H9 (cell line): ENCODE data around the gene STARD8. TPM values are rescaled to one million over a fixed set of nuclear protein-coding genes. Genes with fewer than 3 reads are reported as not detected.

Experiments
- DNase-seq: peaks from one replicate; pipeline ENCODE4 v3.0.0-alpha.2; 2017
- H2AFZ ChIP-seq: one replicate; pipeline ENCODE4 v1.6.1; 2013; ENCODE audit warnings: mild to moderate bottlenecking, low read length, control low read depth, moderate library complexity
- H2AK5ac ChIP-seq: 2 replicates; pipeline ENCODE4 v1.6.1; 2013; ENCODE audit warnings: low read length, control low read depth, mixed read lengths; ENCODE audit not compliant: insufficient read length
- H2BK120ac ChIP-seq: one replicate; pipeline ENCODE4 v1.6.1; 2013; ENCODE audit warnings: low read depth, mild to moderate bottlenecking, low read length, control low read depth, inconsistent platforms; ENCODE audit not compliant: poor library complexity, severe bottlenecking
- H2BK12ac ChIP-seq: 2 replicates; pipeline ENCODE4 v1.6.1; 2013; ENCODE audit warnings: low read length, control low read depth, mixed read lengths, low read depth; ENCODE audit not compliant: insufficient read length
- H2BK15ac ChIP-seq: 2 replicates; pipeline ENCODE4 v1.6.1; 2013; ENCODE audit warnings: low read depth, low read length, control low read depth
- H2BK20ac ChIP-seq: one replicate; pipeline ENCODE4 v1.6.1; 2013; ENCODE audit warnings: low read depth, mild to moderate bottlenecking, low read length, control low read depth, inconsistent platforms; ENCODE audit not compliant: poor library complexity, severe bottlenecking
- H2BK5ac ChIP-seq: 2 replicates; pipeline ENCODE4 v1.6.1; 2013; ENCODE audit warnings: low read length, control low read depth, mixed read lengths; ENCODE audit not compliant: insufficient read length
- H3K14ac ChIP-seq: 2 replicates; pipeline ENCODE4 v1.6.1; 2013; ENCODE audit warnings: low read length, control low read depth; ENCODE audit not compliant: insufficient read depth
- H3K18ac ChIP-seq: 2 replicates; pipeline ENCODE4 v1.6.1; 2013; ENCODE audit warnings: low read depth, mild to moderate bottlenecking, mixed read lengths, low read length, control low read depth; ENCODE audit not compliant: insufficient read length
- H3K23ac ChIP-seq: 2 replicates; pipeline ENCODE4 v1.6.1; 2013; ENCODE audit warnings: low read length, control low read depth, mixed read lengths, low read depth; ENCODE audit not compliant: insufficient read length
- H3K23me2 ChIP-seq: 2 replicates; pipeline ENCODE4 v1.6.1; 2013; ENCODE audit warnings: low read depth, mild to moderate bottlenecking, mixed read lengths, low read length, control low read depth; ENCODE audit not compliant: insufficient read length, poor library complexity, severe bottlenecking
- H3K27ac ChIP-seq: 2 replicates; pipeline ENCODE4 v1.5.1; 2013; ENCODE audit warnings: low read length, control low read depth, mixed read lengths, low read depth; ENCODE audit not compliant: insufficient read length
- H3K27me3 ChIP-seq: 2 replicates; pipeline ENCODE4 v1.6.1; 2013; ENCODE audit warnings: low read length, control low read depth, inconsistent platforms; ENCODE audit not compliant: insufficient read depth
- H3K4ac ChIP-seq: 2 replicates; pipeline ENCODE4 v1.6.1; 2013; ENCODE audit warnings: low read depth, mild to moderate bottlenecking, control low read depth, inconsistent platforms, low read length, moderate library complexity
- H3K4me1 ChIP-seq: 2 replicates; pipeline ENCODE4 v1.6.1; 2013; ENCODE audit warnings: low read length, control low read depth, inconsistent platforms; ENCODE audit not compliant: insufficient read depth
- H3K4me2 ChIP-seq: 2 replicates; pipeline ENCODE4 v1.6.1; 2013; ENCODE audit warnings: low read length, control low read depth, mixed read lengths; ENCODE audit not compliant: insufficient read length, insufficient read depth
- H3K56ac ChIP-seq: 2 replicates; pipeline ENCODE4 v1.6.1; 2013; ENCODE audit warnings: low read depth, mild to moderate bottlenecking, mixed read lengths, low read length, control low read depth; ENCODE audit not compliant: insufficient read length
- H3K79me1 ChIP-seq: 2 replicates; pipeline ENCODE4 v1.6.1; 2013; ENCODE audit warnings: low read depth, mild to moderate bottlenecking, moderate library complexity, low read length, control low read depth, inconsistent platforms; ENCODE audit not compliant: insufficient read depth, poor library complexity, severe bottlenecking
- H3K79me2 ChIP-seq: 2 replicates; pipeline ENCODE4 v1.6.1; 2013; ENCODE audit warnings: low read length, control low read depth, inconsistent platforms; ENCODE audit not compliant: insufficient read depth
- H3K9ac ChIP-seq: 2 replicates; pipeline ENCODE4 v1.6.1; 2013; ENCODE audit warnings: low read length, control low read depth, mixed read lengths; ENCODE audit not compliant: insufficient read length; ENCODE audit errors: extremely low read depth
- H3K9me3 ChIP-seq: one replicate; pipeline ENCODE4 v1.6.1; 2013; ENCODE audit warnings: low read depth, low read length, inconsistent platforms; ENCODE audit not compliant: control insufficient read depth
- H3T11ph ChIP-seq: one replicate; pipeline ENCODE4 v1.6.1; 2013; ENCODE audit warnings: mild to moderate bottlenecking, low read length, control low read depth, inconsistent platforms
- H4K20me1 ChIP-seq: one replicate; pipeline ENCODE4 v1.6.1; 2013; ENCODE audit not compliant: control insufficient read depth, insufficient read length, insufficient read depth
- H4K5ac ChIP-seq: 2 replicates; pipeline ENCODE4 v1.6.1; 2013; ENCODE audit warnings: low read depth, mild to moderate bottlenecking, mixed read lengths, low read length, control low read depth; ENCODE audit not compliant: insufficient read length
- H4K8ac ChIP-seq: replicated peaks from 2 replicates; pipeline ENCODE4 v1.6.1; 2013; ENCODE audit warnings: low read length, control low read depth, mixed read lengths, low read depth; ENCODE audit not compliant: insufficient read length
- H4K91ac ChIP-seq: 2 replicates; pipeline ENCODE4 v1.6.1; 2013; ENCODE audit warnings: low read depth, mild to moderate bottlenecking, moderate library complexity, mixed read lengths, low read length, control low read depth; ENCODE audit not compliant: insufficient read length
- H3K27ac Mint-ChIP-seq, 3 experiments: 2 replicates in 2 of 3; 3 replicates in 1 of 3; pipeline ENCODE4 v1.8.0; 2020 to 2021; ENCODE audit warnings: mixed read lengths in 3 of 3, mild to moderate bottlenecking in 1 of 3, moderate library complexity in 1 of 3
- H3K27me3 Mint-ChIP-seq: 2 replicates; pipeline ENCODE4 v1.8.0; 2021; ENCODE audit warnings: low read depth, mild to moderate bottlenecking, moderate library complexity, mixed read lengths
- H3K36me3 Mint-ChIP-seq, 3 experiments: 2 replicates in 2 of 3; 3 replicates in 1 of 3; pipeline ENCODE4 v1.8.0; 2020 to 2021; ENCODE audit warnings: low read depth in 3 of 3, mixed read lengths in 3 of 3; ENCODE audit not compliant: insufficient read depth in 1 of 3
- H3K4me1 Mint-ChIP-seq, 2 experiments: 2 replicates each; pipeline ENCODE4 v1.8.0; 2020; ENCODE audit warnings: mixed read lengths in 2 of 2
- H3K4me3 Mint-ChIP-seq, 2 experiments: 2 replicates in 1 of 2; 3 replicates in 1 of 2; pipeline ENCODE4 v1.8.0; 2020 to 2021; ENCODE audit warnings: mild to moderate bottlenecking in 2 of 2, mixed read lengths in 2 of 2, moderate library complexity in 1 of 2
- H3K9me3 Mint-ChIP-seq, 2 experiments: 2 replicates in 1 of 2; 3 replicates in 1 of 2; pipeline ENCODE4 v1.8.0; 2020; ENCODE audit warnings: mild to moderate bottlenecking in 2 of 2, mixed read lengths in 2 of 2, moderate library complexity in 1 of 2
- CTCF ChIP-seq: fragments of 200-600 bp; sonication (generic); conservative IDR thresholded peaks from 3 replicates; pipeline ENCODE4 v1.8.0; 2021; ENCODE audit warnings: antibody characterized with exemption, mild to moderate bottlenecking
- WGBS: extraction: QIAGEN DNeasy Blood & Tissue Kit; methylation state at CpG from one replicate; pipeline ENCODE4 v1.1.7; 2013; ENCODE audit warnings: missing lambda C conversion rate, low lambda C conversion rate, mixed read lengths; ENCODE audit not compliant: insufficient read length; ENCODE audit errors: extremely low coverage; 5-methylcytosine and 5-hydroxymethylcytosine counted together
- total RNA-seq: library from RNA; stranded (reverse); gene quantifications from 2 replicates; pipeline ENCODE4 v1.2.1, GENCODE V29; 2021

STARD8 gene
- total RNA-seq, 1 experiment from 2014 or later: 0.52 TPM

DNA sequence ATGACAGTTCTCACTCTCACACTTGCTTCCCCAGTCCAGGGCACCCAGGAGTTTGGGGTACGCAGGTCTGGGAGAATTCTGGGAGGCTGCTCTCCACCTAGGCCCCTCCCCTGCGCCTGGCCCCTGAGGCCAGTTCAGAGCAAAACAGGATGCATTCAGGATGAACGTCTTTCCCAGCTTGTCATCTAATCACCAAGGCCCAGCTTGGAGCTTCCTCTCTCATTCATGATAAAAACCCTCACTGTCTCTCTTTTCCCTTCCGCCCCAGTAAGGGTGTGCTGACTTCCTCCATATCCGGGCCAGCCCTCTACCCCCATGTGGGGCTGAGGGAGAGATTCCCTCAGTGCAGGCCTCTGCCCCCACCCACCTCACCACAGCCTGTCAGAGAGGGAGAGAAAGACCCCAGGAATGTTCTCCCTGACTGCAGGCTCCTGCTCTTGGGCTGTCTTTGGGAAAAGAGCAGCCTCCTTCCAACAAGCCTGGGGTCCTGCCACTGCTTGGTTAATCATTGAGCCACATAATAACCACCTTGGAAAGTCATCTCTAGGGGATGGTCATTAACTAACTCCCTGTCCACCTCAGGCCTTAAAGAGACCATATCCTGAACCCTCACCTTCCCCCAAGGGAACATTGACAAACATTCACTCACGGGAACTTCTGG is 50.1 kb downstream of the STARD8 start:
- no peak overlapping the region for H3K4ac ChIP-seq
- Mint-ChIP-seq H3K27me3 (peaks cover 25% of the 10 kb centered on the region), H3K9me3 (peaks cover 60 to 79% of the 10 kb centered on the region in 2 experiments), H3K4me3 (no peak overlapping the region), H3K36me3 (peaks cover 0 to 6% (median 2%) of the 10 kb centered on the region in 3 experiments; a peak in 5 of 7 replicates), H3K27ac (no peak overlapping the region; a peak in 2 of 7 replicates), H3K4me1 (peaks cover 16 to 23% of the 10 kb centered on the region in 2 experiments; a peak in 3 of 4 replicates)
- H3T11ph ChIP-seq: no peak overlapping the region
- no peak overlapping the region for H2BK5ac ChIP-seq
- no peak overlapping the region for H3K27ac ChIP-seq
- no peak overlapping the region for H3K23ac ChIP-seq
- H2BK12ac ChIP-seq: no peak overlapping the region
- no peaks in the 10 kb centered on the region; the same call in 1 of the 2 replicates for H3K27me3 ChIP-seq
- no peaks in the 10 kb centered on the region for H4K20me1 ChIP-seq
- H3K9ac ChIP-seq: no peak overlapping the region
- no peak for DNase-seq
- no peak overlapping the region for H2BK15ac ChIP-seq
- H2BK120ac ChIP-seq: no peak overlapping the region
- H3K4me2 ChIP-seq: no peak overlapping the region
- H3K4me1 ChIP-seq: peaks cover 2% of the 10 kb centered on the region; the same call in 1 of the 2 replicates
- peaks cover 54% of the 10 kb centered on the region for H3K9me3 ChIP-seq
- no peak overlapping the region for H2AK5ac ChIP-seq
- H4K8ac ChIP-seq: no peak overlapping the region
- no peak overlapping the region for H3K18ac ChIP-seq
- no peak overlapping the region for H3K14ac ChIP-seq
- H3K79me2 ChIP-seq: no peaks in the 10 kb centered on the region
- WGBS: no CpG with 5 or more reads among the region's 6 CpGs
- H3K79me1 ChIP-seq: no peaks in the 10 kb centered on the region
- H4K91ac ChIP-seq: no peak overlapping the region
- no peak overlapping the region for H4K5ac ChIP-seq
- no peak overlapping the region for H2BK20ac ChIP-seq
- no peak overlapping the region for H2AFZ ChIP-seq
- H3K56ac ChIP-seq: no peak overlapping the region
- H3K23me2 ChIP-seq: no peaks in the 10 kb centered on the region
- TF ChIP-seq CTCF: no peak
